DND-41 (cell line): ENCODE data around the gene PFDN2.

ENCODE experiments used
- ATAC-seq: fragments of 200-7000 bp; cut with Tn5 transposase; 3 replicates; pipeline ENCODE4 v1.9.1; 2021; ENCODE audit warnings: low read depth; ENCODE audit not compliant: insufficient read depth
- DNase-seq: peaks from one replicate; pipeline ENCODE4 v3.0.0-alpha.2; 2020
- H2AFZ ChIP-seq: 2 replicates; pipeline ENCODE4 v1.6.0; 2012; ENCODE audit warnings: low read depth, low read length
- H3K27ac ChIP-seq: 2 replicates; pipeline ENCODE4 v1.5.1; 2012; ENCODE audit warnings: low read length, inconsistent platforms
- H3K27me3 ChIP-seq: fragments of 200-600 bp; sonication (generic); 2 replicates; pipeline ENCODE4 v1.6.0; 2012; ENCODE audit warnings: low read length, mild to moderate bottlenecking, inconsistent platforms; ENCODE audit not compliant: insufficient read depth, poor library complexity
- H3K36me3 ChIP-seq: 2 replicates; pipeline ENCODE4 v1.5.1; 2012; ENCODE audit warnings: low read length, inconsistent platforms; ENCODE audit not compliant: insufficient read depth
- H3K4me1 ChIP-seq: 2 replicates; pipeline ENCODE4 v1.5.1; 2012; ENCODE audit warnings: mild to moderate bottlenecking, low read length; ENCODE audit not compliant: insufficient read depth
- H3K4me2 ChIP-seq: 2 replicates; pipeline ENCODE4 v1.6.0; 2012; ENCODE audit warnings: mild to moderate bottlenecking, moderate library complexity, low read length, inconsistent platforms; ENCODE audit not compliant: insufficient read depth
- H3K4me3 ChIP-seq, 2 experiments: fragments of 200-600 bp in 1 of 2; shearing (Covaris generic) in 1 of 2; 2 replicates each; pipeline ENCODE4 v1.5.1; 2012 to 2016; ENCODE audit warnings: inconsistent platforms in 2 of 2, low read length in 2 of 2, mild to moderate bottlenecking in 2 of 2, low read depth in 1 of 2, moderate library complexity in 1 of 2
- H3K79me2 ChIP-seq: 2 replicates; pipeline ENCODE4 v1.6.0; 2012; ENCODE audit warnings: low read length, inconsistent platforms; ENCODE audit not compliant: insufficient read depth
- H3K9ac ChIP-seq: 2 replicates; pipeline ENCODE4 v1.6.0; 2012; ENCODE audit warnings: low read depth, mild to moderate bottlenecking, inconsistent platforms, low read length, moderate library complexity
- H3K9me3 ChIP-seq: 2 replicates; pipeline ENCODE4 v1.5.1; 2012; ENCODE audit warnings: low read length, moderate library complexity, mild to moderate bottlenecking, inconsistent platforms; ENCODE audit not compliant: insufficient read depth, severe bottlenecking
- H4K20me1 ChIP-seq: 2 replicates; pipeline ENCODE4 v1.6.0; 2012; ENCODE audit warnings: low read length; ENCODE audit not compliant: insufficient read depth
- EZH2 ChIP-seq: IDR thresholded peaks from 3 replicates; pipeline ENCODE4 v1.6.1; 2012; ENCODE audit warnings: borderline replicate concordance, low read depth, mild to moderate bottlenecking, moderate library complexity, low read length, inconsistent platforms; ENCODE audit not compliant: severe bottlenecking
- TF ChIP-seq, protein P1 (sequence below): IDR thresholded peaks from 2 replicates; pipeline ENCODE4 v1.5.1; 2012; ENCODE audit warnings: borderline replicate concordance, low read length, moderate library complexity, mild to moderate bottlenecking; ENCODE audit not compliant: poor library complexity, severe bottlenecking; ENCODE audit errors: extremely low read depth

PFDN2 gene

DNA sequence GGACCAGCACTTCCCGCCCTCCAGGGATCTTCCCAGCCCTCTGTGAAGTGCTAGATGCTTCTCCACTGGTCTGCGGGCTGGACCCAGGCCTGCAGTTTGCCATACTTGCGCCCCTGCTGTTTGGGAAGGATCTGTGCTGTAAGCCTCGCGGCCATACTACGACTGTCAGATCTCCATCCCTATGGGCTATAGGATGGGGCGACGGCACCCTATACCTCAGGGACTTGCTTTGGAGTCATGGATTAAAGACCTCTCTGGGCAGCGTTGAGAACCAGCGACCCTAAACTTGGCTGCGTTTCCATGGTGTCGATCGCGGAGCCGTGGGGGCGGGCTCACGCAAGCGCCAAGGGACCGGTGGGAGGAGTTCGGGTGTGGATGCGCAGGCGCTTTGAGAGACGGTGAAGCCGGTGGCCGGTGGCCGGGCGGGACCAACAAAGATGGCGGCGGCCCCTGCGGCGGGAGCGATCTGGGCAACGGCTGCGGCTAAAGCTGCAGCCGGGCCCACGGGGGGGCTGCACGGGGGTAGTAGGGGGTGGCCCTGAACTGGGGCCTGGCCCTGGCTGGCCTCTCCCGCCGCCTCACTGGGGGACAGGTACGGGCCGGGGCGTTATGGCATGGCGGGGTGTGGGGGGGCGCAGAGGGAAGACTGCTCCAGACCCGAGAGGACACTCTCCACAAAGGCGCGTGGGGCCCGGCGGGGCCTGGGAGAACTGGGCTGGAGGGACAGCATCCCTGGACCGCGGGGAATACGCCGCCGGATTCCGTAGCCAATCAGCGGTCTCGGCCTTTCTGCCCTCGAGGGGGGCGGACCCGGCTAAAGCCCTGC, 41.5 kb upstream of the PFDN2 start, which contains the start of gene USP21:
Gene USP21 (plus strand): TSS at position 414 of the 826 bp plus-strand sequence. CDS start 1,141 bp downstream, outside the sequence.
- Histone ChIP-seq H3K9me3 (no peaks in the 10 kb centered on the region), H3K9ac (peak within 1 kb of the TSS; percentile 87), H4K20me1 (no peaks in the 10 kb centered on the region), H3K4me3 (peak within 1 kb of the TSS; percentile 60 to 79; a peak in 3 of 4 replicates), H3K79me2 (peaks cover 35% of the 10 kb centered on the region), H2AFZ (peak within 1 kb of the TSS; percentile 95), H3K4me1 (peaks cover 69% of the 10 kb centered on the region), H3K4me2 (peak within 1 kb of the TSS; percentile 88), H3K27me3 (no peaks in the 10 kb centered on the region), H3K36me3 (peaks cover 61% of the 10 kb centered on the region), H3K27ac (peak within 1 kb of the TSS; percentile 79)
- DNase-seq, result peak; percentile 93
- TF ChIP-seq EZH2, result no peak
- TF ChIP-seq, protein P1, sequence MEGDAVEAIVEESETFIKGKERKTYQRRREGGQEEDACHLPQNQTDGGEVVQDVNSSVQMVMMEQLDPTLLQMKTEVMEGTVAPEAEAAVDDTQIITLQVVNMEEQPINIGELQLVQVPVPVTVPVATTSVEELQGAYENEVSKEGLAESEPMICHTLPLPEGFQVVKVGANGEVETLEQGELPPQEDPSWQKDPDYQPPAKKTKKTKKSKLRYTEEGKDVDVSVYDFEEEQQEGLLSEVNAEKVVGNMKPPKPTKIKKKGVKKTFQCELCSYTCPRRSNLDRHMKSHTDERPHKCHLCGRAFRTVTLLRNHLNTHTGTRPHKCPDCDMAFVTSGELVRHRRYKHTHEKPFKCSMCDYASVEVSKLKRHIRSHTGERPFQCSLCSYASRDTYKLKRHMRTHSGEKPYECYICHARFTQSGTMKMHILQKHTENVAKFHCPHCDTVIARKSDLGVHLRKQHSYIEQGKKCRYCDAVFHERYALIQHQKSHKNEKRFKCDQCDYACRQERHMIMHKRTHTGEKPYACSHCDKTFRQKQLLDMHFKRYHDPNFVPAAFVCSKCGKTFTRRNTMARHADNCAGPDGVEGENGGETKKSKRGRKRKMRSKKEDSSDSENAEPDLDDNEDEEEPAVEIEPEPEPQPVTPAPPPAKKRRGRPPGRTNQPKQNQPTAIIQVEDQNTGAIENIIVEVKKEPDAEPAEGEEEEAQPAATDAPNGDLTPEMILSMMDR, result no peak
- peak; percentile 95 for ATAC-seq

DNA sequence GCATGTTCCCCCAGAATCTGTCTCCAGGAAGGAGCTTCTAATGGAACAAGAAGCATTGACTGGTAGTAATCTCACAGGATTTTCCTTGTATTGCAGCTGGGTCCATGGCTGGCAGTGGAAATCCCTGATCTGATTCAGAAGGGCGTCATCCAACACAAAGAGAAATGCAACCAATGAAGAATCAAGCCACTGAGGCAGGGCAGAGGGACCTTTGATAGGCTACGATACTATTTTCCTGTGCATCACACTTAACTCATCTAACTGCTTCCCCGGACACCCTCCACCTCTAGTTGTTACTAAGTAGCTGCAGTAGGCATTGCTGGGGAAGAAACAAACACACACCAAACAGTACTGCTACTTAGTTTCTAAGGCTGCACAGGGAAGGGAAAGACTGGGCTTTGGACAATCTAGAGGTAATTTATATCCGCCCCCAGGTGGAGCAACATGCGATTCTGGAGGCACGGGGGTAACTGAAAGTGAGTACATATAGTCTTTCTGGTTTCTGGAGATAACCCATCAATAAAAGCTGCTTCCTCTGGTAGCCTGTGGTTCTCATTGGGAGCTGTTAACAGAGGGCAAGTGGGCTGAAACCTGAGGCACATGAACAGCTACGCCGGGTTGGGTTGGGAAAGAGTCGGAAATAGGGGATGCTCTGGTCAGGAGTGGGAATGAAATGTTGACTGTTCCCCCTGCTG, 40.6 kb upstream of the PFDN2 start:
- Histone ChIP-seq H4K20me1 (no peaks in the 10 kb centered on the region), H3K4me3 (peak overlapping the region in 1 of 2 experiments; percentile 79; a peak in 2 of 4 replicates), H2AFZ (peak overlapping the region; percentile 95; the same call in 1 of the 2 replicates), H3K9me3 (no peaks in the 10 kb centered on the region), H3K79me2 (peaks cover 40% of the 10 kb centered on the region), H3K27me3 (no peaks in the 10 kb centered on the region), H3K4me2 (peak overlapping the region; percentile 88), H3K27ac (peak overlapping the region; percentile 79), H3K4me1 (peaks cover 62% of the 10 kb centered on the region), H3K9ac (peak overlapping the region; percentile 87), H3K36me3 (peaks cover 52% of the 10 kb centered on the region)
- ATAC-seq (no peak), DNase-seq (no peak)
- no peak for TF ChIP-seq EZH2
- TF ChIP-seq, protein P1, result no peak

DNA sequence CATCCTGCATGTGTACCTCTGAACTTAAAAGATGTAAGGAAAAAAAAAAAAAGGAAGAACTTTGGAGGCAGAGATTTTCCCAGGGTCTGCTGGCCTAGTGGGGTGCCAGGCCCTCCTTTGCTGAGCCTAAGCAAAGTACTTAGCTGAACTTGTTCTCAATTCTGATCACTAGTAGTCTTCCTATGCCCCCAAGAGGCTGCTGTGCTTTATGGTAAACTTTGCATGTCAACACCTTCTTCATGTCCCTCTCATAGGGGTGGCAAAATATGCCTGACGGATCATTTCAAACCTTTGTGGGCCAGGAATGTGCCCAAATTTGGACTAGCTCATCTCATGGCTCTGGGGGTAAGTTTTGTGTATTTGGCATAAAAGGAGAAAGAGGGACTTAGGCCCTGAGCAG, 40.0 kb upstream of the PFDN2 start:
- TF ChIP-seq, protein P1, result peak; percentile 13
- no peak for TF ChIP-seq EZH2
- no peak for DNase-seq
- no peak overlapping the region for H3K27ac ChIP-seq
- peaks cover 46% of the 10 kb centered on the region for H3K36me3 ChIP-seq
- no peak for ATAC-seq
- H3K9ac ChIP-seq, result no peak overlapping the region
- H3K9me3 ChIP-seq, result no peaks in the 10 kb centered on the region
- no peaks in the 10 kb centered on the region for H4K20me1 ChIP-seq
- no peak overlapping the region for H3K4me2 ChIP-seq
- no peaks in the 10 kb centered on the region for H3K27me3 ChIP-seq
- H3K4me1 ChIP-seq, result peaks cover 63% of the 10 kb centered on the region
- H2AFZ ChIP-seq, result no peak overlapping the region
- H3K4me3 ChIP-seq, result no peak overlapping the region
- peaks cover 40% of the 10 kb centered on the region for H3K79me2 ChIP-seq
